GM18517 (cell line): ENCODE measurements around the gene PPP1R14C.

Experiments used
- ATAC-seq: cut with Tn5 transposase; IDR thresholded peaks from one replicate; pipeline ENCODE4 v1.9.1; 2021; ENCODE audit warnings: mild to moderate bottlenecking, moderate library complexity; ENCODE audit not compliant: unreplicated experiment

The PPP1R14C gene, protein sequence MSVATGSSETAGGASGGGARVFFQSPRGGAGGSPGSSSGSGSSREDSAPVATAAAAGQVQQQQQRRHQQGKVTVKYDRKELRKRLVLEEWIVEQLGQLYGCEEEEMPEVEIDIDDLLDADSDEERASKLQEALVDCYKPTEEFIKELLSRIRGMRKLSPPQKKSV

DNA sequence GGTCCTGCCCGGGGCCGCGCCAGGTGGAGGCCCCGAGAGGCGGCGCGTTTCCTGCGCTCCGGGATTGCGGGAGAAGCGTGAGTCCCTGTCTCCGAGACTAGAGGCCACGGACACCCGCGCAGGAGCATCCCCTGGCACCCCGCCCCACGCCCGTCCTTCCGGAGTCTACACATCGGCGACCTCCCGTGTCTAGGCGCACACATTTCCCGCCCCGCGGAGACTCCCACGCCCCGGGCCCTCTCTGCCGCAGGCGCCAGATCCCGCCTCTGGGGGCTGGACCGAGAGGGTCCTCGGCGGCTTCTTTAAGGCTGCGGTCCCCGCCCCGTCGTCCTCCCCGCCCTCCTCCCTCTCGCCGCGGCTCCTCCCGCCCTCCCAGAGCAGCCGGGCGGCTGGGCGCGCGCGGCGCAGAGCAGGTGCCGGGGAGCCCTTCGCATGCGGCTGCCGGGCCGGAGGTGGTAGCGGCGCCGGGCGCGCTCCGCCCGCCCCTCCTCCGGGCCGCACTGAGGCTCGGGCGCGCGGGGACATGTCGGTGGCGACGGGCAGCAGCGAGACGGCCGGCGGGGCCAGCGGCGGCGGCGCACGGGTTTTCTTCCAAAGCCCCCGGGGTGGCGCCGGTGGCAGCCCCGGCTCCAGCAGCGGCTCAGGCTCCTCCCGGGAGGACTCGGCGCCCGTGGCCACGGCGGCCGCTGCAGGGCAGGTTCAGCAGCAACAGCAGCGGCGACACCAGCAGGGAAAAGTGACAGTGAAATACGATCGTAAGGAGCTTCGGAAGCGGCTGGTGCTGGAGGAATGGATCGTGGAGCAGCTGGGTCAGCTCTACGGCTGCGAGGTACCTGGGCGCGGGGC lies at the start of gene PPP1R14C:
PPP1R14C (plus strand) TSS at position 375 of the 846 bp plus-strand sequence; CDS start at position 524, 149 bp downstream.
- no peak for ATAC-seq

DNA sequence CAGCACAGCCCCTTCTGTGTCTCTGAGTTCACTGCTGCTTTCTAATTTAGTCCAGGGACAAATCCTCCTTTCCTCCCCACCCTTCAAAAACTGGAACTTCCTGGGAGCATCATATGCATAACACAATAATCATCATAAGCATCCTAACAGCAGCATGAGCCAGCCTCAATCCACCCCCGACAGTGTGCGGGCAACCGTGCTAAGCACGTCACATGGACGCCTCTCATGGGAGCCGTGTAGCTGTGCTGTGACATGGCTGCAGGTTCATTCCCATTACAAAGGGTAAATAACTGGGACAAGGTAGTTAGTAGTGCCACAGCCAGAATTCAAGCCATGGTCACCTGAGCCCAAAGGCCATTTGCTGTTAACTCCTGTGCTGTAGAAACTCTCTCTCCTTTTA lies 49.4 kb upstream of the PPP1R14C start:
- ATAC-seq = no peak

- no peak for ATAC-seq
These were observed 44.7 kb upstream of the PPP1R14C start for GRCh38 chr6:150098155-150098554.

DNA sequence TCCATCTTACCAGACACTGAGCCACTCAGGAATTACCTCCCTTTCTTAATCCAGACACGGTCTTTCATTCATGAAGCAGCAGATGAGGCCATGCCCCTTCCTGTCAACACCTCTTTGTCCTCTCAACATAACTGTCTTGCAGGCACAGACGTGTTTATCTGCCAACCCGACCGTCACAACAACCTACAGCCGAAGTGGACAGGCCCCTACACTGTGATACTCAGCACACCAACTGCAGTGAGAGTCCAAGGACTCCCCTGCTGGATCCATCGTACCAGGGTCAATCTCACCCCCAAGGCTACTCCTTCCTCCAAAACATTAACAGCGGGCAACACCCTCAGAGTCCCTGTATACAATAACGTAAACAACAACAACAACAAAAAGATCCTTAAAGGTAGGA lies 43.3 kb upstream of the PPP1R14C start:
- no peak for ATAC-seq

DNA sequence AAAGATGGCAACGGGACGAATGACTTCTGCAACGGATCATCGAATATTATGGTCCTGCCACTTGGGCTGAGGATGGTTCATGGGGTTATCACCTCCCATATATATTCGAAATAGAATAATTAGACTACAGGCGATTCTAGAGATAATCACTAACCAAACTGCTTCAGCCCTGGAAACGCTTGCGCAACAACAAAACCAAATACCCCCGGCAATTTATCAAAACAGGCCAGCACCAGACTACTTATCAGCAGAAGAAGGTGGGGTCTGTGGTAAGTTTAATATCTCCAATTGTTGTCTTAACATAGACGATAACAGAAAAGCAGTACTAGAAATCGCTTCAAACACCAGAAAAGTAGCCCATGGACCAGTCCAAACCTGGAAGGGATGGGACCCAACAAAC lies 42.9 kb upstream of the PPP1R14C start:
- no peak for ATAC-seq

DNA sequence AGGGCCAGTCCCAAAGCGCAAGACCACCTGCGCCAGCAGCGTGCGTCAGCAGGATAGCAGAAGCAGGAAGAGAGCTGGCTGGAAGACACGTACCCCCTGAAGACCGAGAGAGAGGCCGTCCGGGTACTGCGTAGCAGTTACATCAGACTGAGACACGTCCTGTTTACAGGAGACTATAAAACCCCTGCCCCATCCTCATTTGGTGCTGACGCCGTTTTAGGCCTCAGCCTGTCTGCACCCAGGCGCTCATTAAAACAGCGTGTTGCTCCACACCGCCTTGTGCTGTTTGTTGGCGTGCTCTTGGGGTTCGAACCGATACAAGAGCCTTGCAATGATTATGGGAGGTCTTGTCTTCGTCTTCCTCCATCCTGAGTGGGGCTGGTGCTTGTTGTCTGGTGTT lies 42.1 kb upstream of the PPP1R14C start:
- no peak for ATAC-seq

GRCh38 chr6:150102750-150103270 lies 40.0 kb upstream of the PPP1R14C start:
- no peak for ATAC-seq

DNA sequence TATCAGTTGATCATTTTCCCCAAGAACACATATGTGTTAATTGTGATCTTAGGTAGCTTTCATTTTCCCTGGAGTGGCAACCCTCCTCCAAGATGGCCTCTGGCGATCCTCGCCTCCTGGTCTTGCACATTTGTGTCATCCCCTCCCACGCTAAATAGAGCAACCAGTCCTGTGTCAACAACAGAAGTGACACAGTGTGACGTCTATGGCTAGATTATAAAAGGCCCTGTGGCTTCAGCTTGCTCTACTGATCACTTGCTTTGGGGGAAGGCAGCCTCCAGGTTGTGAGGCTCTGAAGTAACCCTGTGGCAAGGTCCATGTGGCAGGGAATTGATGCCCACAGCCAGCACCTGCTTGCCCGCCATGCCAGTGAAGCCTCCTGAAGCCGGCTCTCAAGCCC lies 30.6 kb upstream of the PPP1R14C start:
- no peak for ATAC-seq

- no peak for ATAC-seq
These were observed 27.1 kb upstream of the PPP1R14C start for GRCh38 chr6:150115769-150116168.

GRCh38 chr6:150116200-150116800 lies 26.5 kb upstream of the PPP1R14C start:
- no peak for ATAC-seq

- ATAC-seq = no peak
These were observed 24.6 kb upstream of the PPP1R14C start for GRCh38 chr6:150118203-150118602.

DNA sequence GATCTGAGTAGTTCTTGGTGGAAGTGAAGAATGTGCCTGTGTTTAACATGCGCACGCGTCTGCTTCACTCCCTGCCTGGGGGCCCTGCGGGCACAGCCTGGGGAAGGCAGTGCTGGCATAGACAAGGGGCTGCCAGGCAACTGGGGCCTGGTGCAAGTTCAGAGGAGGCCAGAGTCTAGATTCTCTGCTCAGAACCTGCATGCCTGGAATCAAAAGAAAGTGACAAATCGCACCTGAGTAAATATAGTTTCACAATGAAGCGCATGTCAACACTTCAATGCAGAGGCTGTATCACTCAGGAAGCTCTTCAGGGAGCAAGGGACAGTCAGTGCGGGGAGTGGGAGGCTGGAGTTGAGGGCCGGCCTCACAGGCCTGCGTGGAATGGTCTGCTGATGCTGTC lies 24.2 kb upstream of the PPP1R14C start:
- no peak for ATAC-seq

DNA sequence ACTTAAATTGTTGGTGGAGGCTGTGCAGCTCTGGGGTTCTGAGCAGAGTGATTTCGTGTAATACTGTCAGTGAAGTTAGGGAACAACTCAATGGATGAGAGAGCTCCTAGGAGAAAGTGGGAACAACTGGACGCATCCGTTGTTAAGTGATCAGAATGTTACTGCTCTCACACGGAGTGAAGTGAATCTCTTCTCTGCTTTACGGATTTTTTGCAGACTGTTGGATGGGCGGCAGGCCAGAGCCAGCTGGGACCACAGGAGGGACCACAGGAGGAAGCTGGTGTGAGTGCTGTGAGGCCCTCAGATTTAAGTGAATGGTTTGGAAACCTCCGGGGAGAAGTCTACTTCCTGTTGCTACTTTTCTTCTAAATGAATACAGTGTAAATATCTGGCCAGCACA lies 23.7 kb upstream of the PPP1R14C start:
- no peak for ATAC-seq

GRCh38 chr6:150123645-150124044 lies 19.2 kb upstream of the PPP1R14C start:
- no peak for ATAC-seq

GRCh38 chr6:150124235-150124634 lies 18.6 kb upstream of the PPP1R14C start:
- ATAC-seq = no peak

- no peak for ATAC-seq
These were observed 16.1 kb upstream of the PPP1R14C start for GRCh38 chr6:150126641-150127291.

- ATAC-seq = no peak
These were observed 14.4 kb upstream of the PPP1R14C start for GRCh38 chr6:150128425-150128824.

- ATAC-seq = no peak
These were observed 13.0 kb upstream of the PPP1R14C start for GRCh38 chr6:150129616-150130505.

GRCh38 chr6:150133686-150134085 lies 9.2 kb upstream of the PPP1R14C start:
- ATAC-seq = no peak

DNA sequence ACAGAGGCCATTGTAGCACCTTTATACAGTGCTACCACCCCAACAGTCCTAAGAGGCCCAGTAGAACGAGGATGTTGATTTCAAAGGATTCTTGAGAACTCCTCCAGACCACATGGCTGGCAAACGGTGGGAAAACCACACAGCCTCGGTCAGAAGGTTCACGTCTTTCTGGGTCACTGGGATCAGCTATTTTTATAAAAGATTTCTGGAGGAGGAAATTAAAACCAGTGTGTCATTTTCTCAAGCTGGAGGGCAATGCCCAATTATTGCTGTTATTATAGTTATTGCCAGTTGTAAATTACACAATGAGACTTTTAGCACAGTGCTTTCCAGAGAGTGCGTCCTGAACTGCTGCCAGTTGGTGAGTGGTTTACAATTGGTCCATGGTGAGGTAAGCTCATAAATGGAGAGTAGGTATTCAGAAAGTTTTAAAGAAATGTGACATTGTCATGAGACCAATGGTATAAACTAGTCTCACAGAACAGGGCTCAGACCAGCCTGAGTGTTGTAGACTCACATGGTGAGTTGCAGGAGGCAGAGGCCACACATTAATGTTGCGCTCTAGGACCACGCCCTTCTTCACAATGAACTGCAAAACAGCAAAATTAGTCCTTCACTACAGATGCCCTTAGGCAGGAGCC lies 8.4 kb upstream of the PPP1R14C start:
- no peak for ATAC-seq
